Activated naive CD8-positive, alpha-beta T cell treated with anti-CD3 and anti-CD28 coated beads, Interleukin-2, amount 10 ng/mL, durations not matched to agents 7 days and 5 days (primary cell): Measurements from ENCODE around the gene CHCT1. TPM values are rescaled to one million over a fixed set of nuclear protein-coding genes. Genes with fewer than 3 reads are reported as not detected.

Experiments used
- ATAC-seq: fragments of 150-1000 bp; cut with Tn5 transposase; one replicate; pipeline ENCODE4 v1.10.0; 2021; ENCODE audit warnings: low read depth, moderate library complexity
- POLR2A ChIA-PET: fragments of 350-600 bp; sonication (Branson Sonifier 250); formaldehyde crosslinking; loops from one replicate; lab custom pipeline; 2021; ENCODE audit warnings: antibody characterized with exemption; lab: Charles Lee
- DNase-seq: peaks from one replicate; pipeline ENCODE4 v3.0.0; 2021
- H3K27ac Mint-ChIP-seq: one replicate; pipeline ENCODE4 v1.8.0; 2022; ENCODE audit warnings: mild to moderate bottlenecking, mixed read lengths
- H3K27me3 Mint-ChIP-seq: one replicate; pipeline ENCODE4 v1.8.0; 2022; ENCODE audit warnings: mild to moderate bottlenecking, moderate library complexity, mixed read lengths
- H3K36me3 Mint-ChIP-seq: one replicate; pipeline ENCODE4 v1.8.0; 2021; ENCODE audit warnings: mild to moderate bottlenecking, mixed read lengths
- H3K4me1 Mint-ChIP-seq: one replicate; pipeline ENCODE4 v1.8.0; 2021; ENCODE audit warnings: mixed read lengths
- H3K4me3 Mint-ChIP-seq: one replicate; pipeline ENCODE4 v1.8.0; 2022; ENCODE audit warnings: mild to moderate bottlenecking, moderate library complexity, mixed read lengths
- H3K9me3 Mint-ChIP-seq: one replicate; pipeline ENCODE4 v1.8.0; 2021; ENCODE audit warnings: mixed read lengths
- total RNA-seq, 2 experiments: library from RNA; stranded (reverse); gene quantifications; one replicate each; pipeline ENCODE4 v1.2.3, GENCODE V29; 2021

CHCT1 gene
- total RNA-seq, 2 experiments from 2014 or later = not detected

DNA sequence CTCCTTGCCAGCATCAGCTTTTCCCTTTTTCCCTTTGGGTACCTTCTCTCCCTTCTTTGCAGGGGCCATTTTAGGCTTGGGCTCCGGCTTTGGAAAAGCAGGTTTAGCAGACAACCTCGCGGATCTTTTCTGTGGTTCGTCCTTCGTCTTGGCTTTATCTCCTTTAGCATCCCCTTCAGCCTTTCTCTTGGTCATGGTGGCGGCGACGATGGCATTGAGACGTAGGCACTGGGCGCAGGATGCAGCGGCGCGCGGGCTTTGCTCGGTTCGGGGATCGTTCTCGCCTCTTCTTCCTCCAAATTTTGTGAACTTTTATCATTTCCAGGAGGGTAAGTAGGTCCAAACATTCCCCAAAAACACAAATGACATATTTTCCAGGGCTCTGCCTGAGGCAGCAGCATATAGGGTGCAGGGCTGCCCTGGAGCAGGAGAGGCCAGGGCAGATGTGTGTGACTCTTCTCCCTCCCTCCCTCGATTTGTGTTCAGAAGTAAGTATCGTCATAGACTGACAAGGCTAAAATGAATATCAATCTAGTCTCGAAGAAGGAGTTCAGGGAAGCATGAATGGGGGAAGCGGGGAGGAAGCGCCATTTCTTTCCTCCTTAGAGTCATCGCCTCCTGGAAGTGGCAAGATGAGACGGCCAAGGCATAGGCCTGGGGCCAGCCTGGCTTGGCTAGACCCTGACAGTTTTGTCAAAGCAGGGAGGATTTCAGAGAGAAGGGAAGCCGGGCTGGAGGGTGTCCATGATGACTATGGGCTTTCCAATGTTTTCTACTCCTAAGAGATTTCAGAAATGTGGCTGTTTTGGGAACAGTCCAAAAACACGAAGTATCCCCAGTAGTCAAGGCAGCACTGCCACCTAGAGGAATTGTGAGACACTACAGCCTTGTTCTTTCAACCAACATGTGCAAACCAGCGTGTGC, 13.2 kb downstream of the CHCT1 start:
- POLR2A ChIA-PET = no interaction called here
- Mint-ChIP-seq H3K27ac (no peak overlapping the region), H3K4me1 (peaks cover 2% of the 10 kb centered on the region), H3K27me3 (peaks cover 5% of the 10 kb centered on the region), H3K9me3 (peaks cover 6% of the 10 kb centered on the region), H3K4me3 (no peak overlapping the region), H3K36me3 (no peaks in the 10 kb centered on the region)
- ATAC-seq (peak; percentile 54), DNase-seq (peak; percentile 38)

DNA sequence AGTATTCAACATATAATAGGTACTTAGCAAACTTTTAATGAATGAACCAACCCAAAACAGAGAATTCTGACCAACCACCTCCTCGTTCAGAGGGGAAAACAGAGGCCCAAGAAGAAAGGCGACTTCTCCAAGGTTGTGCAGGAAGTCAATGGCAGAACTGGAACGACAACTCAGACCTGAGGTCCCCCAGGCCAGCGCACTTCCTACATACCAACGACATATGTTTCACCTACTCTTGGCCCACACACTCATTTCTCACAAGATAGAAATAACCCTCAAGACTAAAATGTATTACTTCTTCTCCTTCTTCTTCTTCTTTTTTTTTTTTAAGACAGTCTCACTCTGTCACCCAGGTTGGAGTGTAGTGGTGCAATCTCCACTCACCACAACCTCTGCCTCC, 14.4 kb downstream of the CHCT1 start:
- DNase-seq (no peak), ATAC-seq (no peak)
- POLR2A ChIA-PET = no interaction called here
- Mint-ChIP-seq H3K27me3 (peaks cover 4% of the 10 kb centered on the region), H3K36me3 (no peaks in the 10 kb centered on the region), H3K27ac (no peak overlapping the region), H3K4me3 (no peak overlapping the region), H3K9me3 (peaks cover 6% of the 10 kb centered on the region), H3K4me1 (peaks cover 2% of the 10 kb centered on the region)

DNA sequence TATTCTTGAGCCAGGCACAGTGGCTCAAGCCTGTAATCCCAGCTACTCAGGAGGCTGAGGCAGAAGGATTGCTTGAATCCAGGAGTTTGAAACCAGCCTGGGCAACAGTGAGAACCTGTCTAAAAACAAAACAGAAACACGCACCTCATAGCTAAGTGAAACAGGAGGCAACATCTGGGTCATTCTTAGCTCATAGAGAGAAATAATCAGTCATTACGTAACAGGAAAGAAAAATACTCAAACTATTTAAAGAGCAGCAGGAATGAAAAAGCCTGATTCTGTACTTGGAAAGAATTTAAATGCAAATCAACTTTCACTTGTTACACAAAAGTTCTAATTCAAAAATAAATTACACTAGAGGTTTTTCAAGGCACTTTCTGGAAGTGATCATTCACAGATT, 17.2 kb downstream of the CHCT1 start:
- ATAC-seq = no peak
- Mint-ChIP-seq H3K4me3 (no peak overlapping the region), H3K27ac (no peak overlapping the region), H3K27me3 (peaks cover 3% of the 10 kb centered on the region), H3K9me3 (no peaks in the 10 kb centered on the region), H3K4me1 (peaks cover 2% of the 10 kb centered on the region), H3K36me3 (no peaks in the 10 kb centered on the region)
- DNase-seq = no peak
- POLR2A ChIA-PET = no interaction called here

DNA sequence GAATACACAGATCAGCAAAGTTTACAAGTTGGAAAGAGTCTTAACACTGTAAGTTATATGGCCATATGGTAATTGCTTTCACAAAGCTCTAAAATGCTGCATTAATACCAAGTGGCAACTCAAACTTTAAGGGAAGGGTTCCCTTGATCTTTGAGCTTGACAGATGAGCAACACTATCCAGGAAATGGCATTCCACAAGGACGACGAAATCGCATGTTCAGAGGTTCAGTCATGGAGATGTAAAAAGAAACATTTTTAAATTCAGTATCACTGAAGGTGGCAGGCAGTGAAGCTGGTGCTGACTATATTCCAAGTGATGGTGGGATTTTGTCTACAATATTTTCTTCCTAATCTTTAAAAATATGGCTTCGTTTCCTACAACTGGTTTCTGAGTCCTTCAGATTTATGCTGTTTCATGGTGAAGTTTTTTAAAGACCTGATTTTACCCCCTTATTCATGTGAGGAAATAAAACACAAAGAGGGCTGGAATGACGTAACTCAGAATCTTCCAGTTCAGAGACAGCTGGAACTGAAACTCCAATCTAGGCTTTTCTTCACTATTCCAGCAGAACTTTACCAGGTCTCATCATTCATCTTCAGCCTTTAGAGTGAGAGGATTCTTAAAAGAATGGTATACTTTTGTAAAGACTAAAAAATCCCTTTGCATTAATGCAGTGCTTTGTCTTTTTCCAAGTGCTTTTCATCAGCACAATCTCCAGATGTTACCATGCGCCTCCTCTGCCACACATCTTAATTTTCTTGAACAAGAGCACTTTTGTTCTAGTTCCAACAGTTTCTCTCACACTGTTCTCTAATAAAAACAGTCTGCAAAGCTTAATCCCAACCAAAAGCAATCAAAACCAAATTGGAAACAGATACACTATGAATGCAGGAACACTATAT, 20.2 kb downstream of the CHCT1 start:
- DNase-seq = no peak
- no peak overlapping the region for H3K4me3 Mint-ChIP-seq
- ATAC-seq = no peak
- no peaks in the 10 kb centered on the region for H3K4me1 Mint-ChIP-seq
- H3K27ac Mint-ChIP-seq = no peak overlapping the region
- peaks cover 2% of the 10 kb centered on the region for H3K36me3 Mint-ChIP-seq
- H3K9me3 Mint-ChIP-seq = no peaks in the 10 kb centered on the region
- H3K27me3 Mint-ChIP-seq = peaks cover 2% of the 10 kb centered on the region
- POLR2A ChIA-PET = no interaction called here

DNA sequence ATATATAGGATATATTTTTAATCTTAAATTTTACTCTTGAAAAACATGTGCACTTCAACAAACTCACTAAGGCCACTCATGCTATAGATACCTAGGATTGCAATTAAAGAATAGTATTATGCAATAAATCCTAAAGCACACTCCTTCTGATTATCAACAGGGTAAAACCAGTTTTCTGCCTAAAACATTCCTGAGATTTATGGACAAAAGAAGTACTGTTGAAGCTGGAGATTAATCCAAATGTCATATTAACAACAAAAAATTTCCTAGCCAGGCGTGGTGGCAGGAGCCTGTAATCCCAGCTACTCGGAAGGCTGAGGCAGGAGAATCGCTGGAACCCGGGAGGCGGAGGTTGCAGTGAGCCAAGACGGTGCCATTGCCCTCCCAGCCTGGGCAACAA, 21.4 kb downstream of the CHCT1 start:
- Mint-ChIP-seq H3K4me1 (no peaks in the 10 kb centered on the region), H3K36me3 (peaks cover 11% of the 10 kb centered on the region), H3K4me3 (no peak overlapping the region), H3K27ac (no peak overlapping the region), H3K9me3 (no peaks in the 10 kb centered on the region), H3K27me3 (no peaks in the 10 kb centered on the region)
- POLR2A ChIA-PET = no interaction called here
- DNase-seq = no peak
- ATAC-seq = no peak

DNA sequence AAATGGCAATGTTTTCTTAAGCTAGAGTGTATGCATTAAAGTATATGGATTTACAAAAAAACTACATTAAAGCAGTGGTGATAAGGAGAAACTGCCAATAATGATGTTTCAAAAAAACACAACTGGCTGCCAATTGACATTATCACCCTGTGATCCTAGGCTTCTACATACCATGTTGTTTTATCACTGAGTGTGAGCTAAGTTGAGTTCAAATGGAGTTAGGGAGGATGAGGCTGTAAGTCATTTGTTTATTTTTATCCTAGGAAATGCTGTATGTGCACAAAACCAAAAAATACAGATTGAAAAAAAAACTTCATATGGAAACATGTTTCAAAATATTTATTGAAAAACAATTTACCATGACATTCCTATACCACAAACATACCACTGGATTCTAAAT, 22.9 kb downstream of the CHCT1 start:
- Mint-ChIP-seq H3K4me1 (no peaks in the 10 kb centered on the region), H3K9me3 (no peaks in the 10 kb centered on the region), H3K36me3 (peaks cover 14% of the 10 kb centered on the region), H3K27me3 (no peaks in the 10 kb centered on the region), H3K4me3 (no peak overlapping the region), H3K27ac (no peak overlapping the region)
- ATAC-seq (no peak), DNase-seq (no peak)
- POLR2A ChIA-PET = no interaction called here

DNA sequence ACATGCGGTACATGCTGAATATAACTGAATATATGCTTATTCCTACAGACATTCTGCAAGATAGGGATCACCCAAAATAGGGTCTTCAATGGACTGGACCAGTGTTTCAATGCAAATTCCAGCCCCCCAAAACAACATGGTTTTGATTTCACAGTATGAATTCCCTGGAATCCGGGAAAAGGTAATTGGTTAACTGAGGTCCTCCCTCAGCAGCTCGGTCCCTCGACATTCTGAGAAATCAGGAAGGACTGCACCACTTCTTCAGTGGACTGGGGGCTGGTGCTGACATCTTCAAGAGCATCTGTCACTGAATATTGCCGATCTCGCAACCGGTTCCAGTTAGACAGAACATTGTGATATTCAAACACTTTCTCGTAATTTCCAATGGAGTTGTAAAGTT, 25.1 kb downstream of the CHCT1 start:
- Mint-ChIP-seq H3K4me1 (no peaks in the 10 kb centered on the region), H3K27me3 (no peaks in the 10 kb centered on the region), H3K4me3 (no peak overlapping the region), H3K36me3 (peaks cover 19% of the 10 kb centered on the region), H3K27ac (no peak overlapping the region), H3K9me3 (no peaks in the 10 kb centered on the region)
- ATAC-seq (no peak), DNase-seq (no peak)
- POLR2A ChIA-PET = no interaction called here

DNA sequence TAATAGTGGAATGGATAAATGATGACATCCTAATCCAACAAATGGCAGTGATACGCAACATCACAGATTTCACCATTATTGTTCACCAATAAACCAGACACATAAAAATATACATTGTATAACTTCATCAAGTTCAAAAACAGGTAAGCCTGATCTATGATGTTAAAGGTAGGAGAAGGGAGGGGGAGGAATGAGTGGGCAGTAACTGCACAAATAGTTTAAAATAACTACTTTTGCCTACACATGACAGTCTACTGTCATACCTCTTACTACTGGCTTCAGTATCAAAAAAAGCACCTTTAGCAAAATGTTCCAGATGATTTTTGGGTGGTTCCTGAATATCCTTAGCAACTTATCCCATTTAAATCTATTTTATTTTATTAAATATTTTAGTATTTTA, 28.8 kb downstream of the CHCT1 start:
- no peak for ATAC-seq
- H3K4me3 Mint-ChIP-seq = no peak overlapping the region

DNA sequence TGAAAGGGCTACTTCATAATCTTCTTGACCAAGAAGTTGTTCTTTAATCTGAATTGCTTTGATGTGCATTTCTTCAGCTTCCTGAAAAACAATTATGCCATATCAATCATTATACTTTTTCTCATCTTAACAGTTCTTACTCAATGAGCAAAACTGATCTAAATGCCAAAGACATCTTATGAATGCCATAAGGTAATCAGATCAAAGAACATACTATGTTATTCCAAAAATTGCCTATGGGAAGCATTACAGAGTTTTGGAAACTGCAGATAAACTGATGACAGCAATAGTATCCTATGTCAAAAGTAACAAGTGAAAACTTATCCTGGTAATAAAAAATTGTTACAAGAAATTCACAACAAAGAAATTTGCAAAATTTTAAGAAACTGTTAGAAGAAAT, 29.7 kb downstream of the CHCT1 start:
- H3K4me3 Mint-ChIP-seq = no peak overlapping the region
- ATAC-seq (no peak), DNase-seq (no peak)
- H3K27me3 Mint-ChIP-seq = no peaks in the 10 kb centered on the region
- H3K4me1 Mint-ChIP-seq = no peaks in the 10 kb centered on the region
- POLR2A ChIA-PET = no interaction called here
- peaks cover 34% of the 10 kb centered on the region for H3K36me3 Mint-ChIP-seq
- no peak overlapping the region for H3K27ac Mint-ChIP-seq
- H3K9me3 Mint-ChIP-seq = no peaks in the 10 kb centered on the region

More for the DNA sequence above, 28.8 kb downstream of the CHCT1 start:
- no peaks in the 10 kb centered on the region for H3K9me3 Mint-ChIP-seq
- no peaks in the 10 kb centered on the region for H3K27me3 Mint-ChIP-seq
- POLR2A ChIA-PET = no interaction called here
- DNase-seq = no peak
- H3K36me3 Mint-ChIP-seq = peaks cover 27% of the 10 kb centered on the region
- no peaks in the 10 kb centered on the region for H3K4me1 Mint-ChIP-seq
- no peak overlapping the region for H3K27ac Mint-ChIP-seq

DNA sequence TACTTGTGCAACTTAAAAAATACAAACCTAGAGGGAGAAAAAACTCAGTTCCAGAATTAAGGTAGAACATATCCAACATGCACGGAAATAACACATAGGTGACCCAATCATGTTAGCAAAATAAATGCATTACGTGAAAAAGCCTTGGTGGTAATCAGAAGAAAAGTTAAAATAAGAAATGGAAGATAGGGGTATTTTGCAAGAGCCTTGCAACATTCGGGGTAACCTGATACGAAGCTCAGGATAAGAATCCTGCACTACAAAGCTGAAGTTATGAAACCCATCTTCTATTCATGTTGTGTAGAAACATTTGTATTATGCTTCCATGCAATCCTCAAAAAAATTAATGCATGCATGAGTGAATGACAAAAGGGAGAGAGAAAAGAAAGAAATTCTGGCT, 33.1 kb downstream of the CHCT1 start:
- H3K27me3 Mint-ChIP-seq = no peaks in the 10 kb centered on the region
- no peak for DNase-seq
- H3K27ac Mint-ChIP-seq = no peak overlapping the region
- H3K4me1 Mint-ChIP-seq = peaks cover 3% of the 10 kb centered on the region
- peaks cover 39% of the 10 kb centered on the region for H3K36me3 Mint-ChIP-seq
- H3K4me3 Mint-ChIP-seq = no peak overlapping the region
- H3K9me3 Mint-ChIP-seq = peaks cover 2% of the 10 kb centered on the region
- no peak for ATAC-seq
- POLR2A ChIA-PET = no interaction called here

DNA sequence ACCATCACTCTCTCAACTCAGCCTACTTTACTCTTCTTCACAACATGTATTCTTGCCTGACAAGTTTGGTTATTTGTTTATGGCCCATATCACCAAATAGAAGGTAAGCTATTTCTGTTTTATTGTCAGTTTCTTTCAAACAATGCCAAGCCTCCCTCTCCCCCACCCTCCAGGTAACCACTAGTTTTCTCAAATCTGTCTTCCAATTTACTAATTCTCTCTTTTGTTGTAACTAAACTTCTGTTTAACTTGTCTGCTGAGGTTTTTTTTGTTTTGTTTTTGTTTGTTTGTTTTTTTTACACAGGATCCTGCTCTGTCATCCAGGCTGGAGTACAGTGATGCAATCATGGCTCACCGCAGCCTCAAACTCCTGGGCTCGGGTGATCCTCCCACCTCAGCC, 34.9 kb downstream of the CHCT1 start:
- H3K9me3 Mint-ChIP-seq = peaks cover 2% of the 10 kb centered on the region
- peaks cover 37% of the 10 kb centered on the region for H3K36me3 Mint-ChIP-seq
- H3K27me3 Mint-ChIP-seq = no peaks in the 10 kb centered on the region
- peaks cover 3% of the 10 kb centered on the region for H3K4me1 Mint-ChIP-seq
- POLR2A ChIA-PET = no interaction called here
- ATAC-seq (no peak), DNase-seq (no peak)
- no peak overlapping the region for H3K4me3 Mint-ChIP-seq
- no peak overlapping the region for H3K27ac Mint-ChIP-seq

DNA sequence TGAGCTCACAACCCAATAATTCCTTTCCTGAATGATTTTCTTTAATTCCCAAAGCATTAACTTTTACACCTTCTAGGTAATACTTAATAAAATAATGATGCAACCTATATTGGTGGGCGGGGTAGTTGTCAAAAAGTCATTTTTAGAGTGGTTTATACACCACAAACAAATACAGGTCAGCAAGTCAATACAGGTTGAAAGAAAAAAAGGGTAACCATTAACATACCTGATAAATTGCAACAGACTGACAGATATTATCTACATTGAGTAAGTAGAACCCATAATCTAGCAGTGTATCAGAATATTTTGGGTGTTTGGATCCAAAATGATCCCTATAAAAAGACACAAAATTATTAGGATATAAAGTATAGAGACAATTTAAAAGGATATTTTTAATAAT, 39.3 kb downstream of the CHCT1 start:
- no peaks in the 10 kb centered on the region for H3K27me3 Mint-ChIP-seq
- ATAC-seq = no peak
- peaks cover 2% of the 10 kb centered on the region for H3K9me3 Mint-ChIP-seq
- H3K36me3 Mint-ChIP-seq = peaks cover 26% of the 10 kb centered on the region
- H3K4me1 Mint-ChIP-seq = peaks cover 3% of the 10 kb centered on the region
- POLR2A ChIA-PET = no interaction called here
- no peak overlapping the region for H3K27ac Mint-ChIP-seq
- DNase-seq = no peak
- H3K4me3 Mint-ChIP-seq = no peak overlapping the region

DNA sequence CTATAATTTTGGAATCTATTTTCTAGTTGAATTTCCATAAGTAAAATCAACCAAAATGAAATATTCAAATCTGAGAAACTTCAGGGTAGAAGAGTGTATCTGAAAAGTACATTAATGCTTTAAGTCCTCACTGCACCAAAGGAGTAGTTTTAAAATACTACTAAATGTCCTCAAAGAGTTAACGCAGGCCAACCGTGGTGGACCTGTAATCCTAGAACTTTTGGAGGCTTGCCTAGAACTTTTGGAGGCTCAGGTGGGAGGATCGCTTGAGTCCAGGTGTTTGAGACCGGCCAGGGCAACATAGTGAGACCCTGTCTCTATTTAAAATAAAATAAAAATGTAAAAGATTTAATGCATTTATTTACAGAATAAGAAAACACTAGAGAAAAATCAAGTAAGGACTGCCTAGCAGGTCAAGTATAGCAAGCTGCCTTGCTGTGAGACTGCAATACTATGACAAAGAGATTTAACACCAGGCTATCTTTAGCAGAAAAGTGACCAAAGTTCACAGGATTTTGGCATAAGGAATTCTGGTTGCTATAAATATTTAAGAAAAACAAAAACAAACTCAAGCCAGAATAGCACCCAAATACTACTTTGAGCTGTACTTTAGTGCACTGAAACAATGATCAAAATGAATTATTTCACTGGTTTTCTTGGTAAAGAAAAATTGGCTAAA, 41.0 kb downstream of the CHCT1 start:
- POLR2A ChIA-PET = no interaction called here
- peaks cover 10% of the 10 kb centered on the region for H3K36me3 Mint-ChIP-seq

More for the DNA sequence above, 41.0 kb downstream of the CHCT1 start:
- H3K4me1 Mint-ChIP-seq = no peaks in the 10 kb centered on the region
- no peak overlapping the region for H3K27ac Mint-ChIP-seq
- DNase-seq (no peak), ATAC-seq (no peak)
- no peak overlapping the region for H3K4me3 Mint-ChIP-seq
- no peaks in the 10 kb centered on the region for H3K27me3 Mint-ChIP-seq
- H3K9me3 Mint-ChIP-seq = no peaks in the 10 kb centered on the region
